ENCODE results near the gene SEL1L2. TPM values are rescaled to one million over a fixed set of nuclear protein-coding genes. Genes with fewer than 3 reads are reported as not detected.

SEL1L2 gene, protein sequence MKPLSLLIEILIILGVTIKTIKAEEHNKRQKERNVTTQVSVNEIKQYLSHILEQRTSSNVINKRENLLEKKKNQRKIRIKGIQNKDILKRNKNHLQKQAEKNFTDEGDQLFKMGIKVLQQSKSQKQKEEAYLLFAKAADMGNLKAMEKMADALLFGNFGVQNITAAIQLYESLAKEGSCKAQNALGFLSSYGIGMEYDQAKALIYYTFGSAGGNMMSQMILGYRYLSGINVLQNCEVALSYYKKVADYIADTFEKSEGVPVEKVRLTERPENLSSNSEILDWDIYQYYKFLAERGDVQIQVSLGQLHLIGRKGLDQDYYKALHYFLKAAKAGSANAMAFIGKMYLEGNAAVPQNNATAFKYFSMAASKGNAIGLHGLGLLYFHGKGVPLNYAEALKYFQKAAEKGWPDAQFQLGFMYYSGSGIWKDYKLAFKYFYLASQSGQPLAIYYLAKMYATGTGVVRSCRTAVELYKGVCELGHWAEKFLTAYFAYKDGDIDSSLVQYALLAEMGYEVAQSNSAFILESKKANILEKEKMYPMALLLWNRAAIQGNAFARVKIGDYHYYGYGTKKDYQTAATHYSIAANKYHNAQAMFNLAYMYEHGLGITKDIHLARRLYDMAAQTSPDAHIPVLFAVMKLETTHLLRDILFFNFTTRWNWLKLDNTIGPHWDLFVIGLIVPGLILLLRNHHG
- 1 to 10 TPM in 3 of 4 donors, under 1 TPM in 1; 0.64 to 1.5 (median 1.3) TPM for total RNA-seq
- under 1 TPM; 0.36 to 0.80 (median 0.43) TPM for polyA plus RNA-seq
- long read RNA-seq, donor 1: 0 reads
- long read RNA-seq, donor 2: 0 reads

DNA sequence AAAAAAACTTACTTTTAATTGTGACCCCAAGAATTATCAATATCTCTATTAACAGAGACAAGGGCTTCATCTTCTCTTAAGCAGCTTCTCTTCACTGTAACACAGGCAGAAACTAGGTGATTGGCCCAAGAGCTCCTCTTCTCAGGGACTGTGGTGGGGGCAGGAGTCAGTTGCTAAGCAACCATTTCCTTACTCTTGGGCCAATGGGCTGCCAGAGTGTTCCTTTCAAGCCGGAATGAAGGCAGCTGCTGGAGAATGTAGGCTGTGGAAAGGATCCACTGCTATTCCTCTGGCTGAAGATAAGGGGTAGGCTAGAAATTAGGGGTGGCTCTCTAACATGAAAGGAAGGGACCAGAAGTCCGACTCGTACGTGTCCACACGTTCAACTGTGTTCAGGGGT is at the start of gene SEL1L2:
TSS of gene SEL1L2 (minus strand) at position 150 of the 400 bp plus-strand sequence. CDS start at position 70, 80 bp downstream.
- Histone ChIP-seq H3K9me3 (peaks cover 9% of the 10 kb centered on the region), H3K27ac (no peak within 1 kb of the TSS), H3K36me3 (ENCODE audit: insufficient read depth in 1 of 2, low read depth in 1 of 2) (no peaks in the 10 kb centered on the region), H3K4me3 (no peak within 1 kb of the TSS), H3K4me1 (no peaks in the 10 kb centered on the region), H3K27me3 (ENCODE audit: insufficient read depth in 3 of 3, low read length in 2 of 3) (no peaks in the 10 kb centered on the region)
- 36 to 50% (median 49%) methylated on average over 5 of the region's 5 CpGs for WGBS, 3 donors
- intact Hi-C loops (cut with DNase I): no loop called here
- DNase-seq: no peak
- TF ChIP-seq, protein P1, sequence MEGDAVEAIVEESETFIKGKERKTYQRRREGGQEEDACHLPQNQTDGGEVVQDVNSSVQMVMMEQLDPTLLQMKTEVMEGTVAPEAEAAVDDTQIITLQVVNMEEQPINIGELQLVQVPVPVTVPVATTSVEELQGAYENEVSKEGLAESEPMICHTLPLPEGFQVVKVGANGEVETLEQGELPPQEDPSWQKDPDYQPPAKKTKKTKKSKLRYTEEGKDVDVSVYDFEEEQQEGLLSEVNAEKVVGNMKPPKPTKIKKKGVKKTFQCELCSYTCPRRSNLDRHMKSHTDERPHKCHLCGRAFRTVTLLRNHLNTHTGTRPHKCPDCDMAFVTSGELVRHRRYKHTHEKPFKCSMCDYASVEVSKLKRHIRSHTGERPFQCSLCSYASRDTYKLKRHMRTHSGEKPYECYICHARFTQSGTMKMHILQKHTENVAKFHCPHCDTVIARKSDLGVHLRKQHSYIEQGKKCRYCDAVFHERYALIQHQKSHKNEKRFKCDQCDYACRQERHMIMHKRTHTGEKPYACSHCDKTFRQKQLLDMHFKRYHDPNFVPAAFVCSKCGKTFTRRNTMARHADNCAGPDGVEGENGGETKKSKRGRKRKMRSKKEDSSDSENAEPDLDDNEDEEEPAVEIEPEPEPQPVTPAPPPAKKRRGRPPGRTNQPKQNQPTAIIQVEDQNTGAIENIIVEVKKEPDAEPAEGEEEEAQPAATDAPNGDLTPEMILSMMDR (IDR thresholded peaks at IDR 0.05): no peak
- ATAC-seq: no peak

DNA sequence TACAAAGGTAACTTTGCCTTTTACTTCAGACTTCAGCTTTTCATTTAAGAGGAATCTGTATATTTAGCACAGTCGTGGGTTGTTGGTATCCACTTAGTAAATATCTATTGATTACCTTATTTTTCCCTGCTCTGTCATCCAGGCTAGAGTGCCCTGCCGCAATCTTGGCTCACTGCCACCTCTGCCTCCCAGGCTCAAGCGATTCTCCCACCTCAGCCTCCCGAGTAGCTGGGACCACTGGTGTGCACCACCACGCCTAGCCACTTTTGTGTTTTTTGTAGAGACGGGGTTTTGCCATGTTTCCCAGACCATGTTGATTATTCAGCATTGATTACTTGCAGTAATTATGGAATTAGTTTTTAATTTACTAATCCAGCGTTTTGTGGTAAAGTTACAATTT is 46.2 kb upstream of the SEL1L2 start:
- DNase-seq: no peak
- Histone ChIP-seq H3K4me1 (no peaks in the 10 kb centered on the region), H3K4me3 (no peak overlapping the region), H3K27ac (no peak overlapping the region), H3K27me3 (ENCODE audit: insufficient read depth in 3 of 3, low read length in 2 of 3) (no peaks in the 10 kb centered on the region), H3K36me3 (ENCODE audit: insufficient read depth in 1 of 2, low read depth in 1 of 2) (no peaks in the 10 kb centered on the region), H3K9me3 (no peaks in the 10 kb centered on the region)
- 88 to 94% (median 92%) methylated on average over 7 of the region's 7 CpGs for WGBS, 3 donors
- TF ChIP-seq, protein P1 (IDR thresholded peaks at IDR 0.05): no peak
- intact Hi-C loops (cut with DNase I): no loop called here
- no peak for ATAC-seq

DNA sequence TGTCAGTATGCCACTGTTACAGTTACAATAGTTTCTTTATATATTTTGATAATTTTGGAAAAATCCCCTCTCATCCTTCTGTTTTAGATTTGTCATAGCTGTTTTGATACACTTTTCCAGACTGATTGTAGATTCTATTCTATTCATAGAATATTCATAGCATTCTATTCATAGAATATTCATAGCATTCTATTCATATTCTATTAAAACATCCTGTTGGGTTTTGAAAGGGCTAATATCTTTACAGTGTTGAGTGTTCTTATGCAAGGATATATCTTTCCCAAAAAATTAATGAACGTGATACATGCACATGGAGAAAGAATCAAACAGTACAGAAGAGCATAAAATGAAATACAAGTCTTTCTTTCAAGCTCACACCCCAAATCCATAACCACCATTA is 42.9 kb upstream of the SEL1L2 start:
- no peaks in the 10 kb centered on the region for H3K27me3 ChIP-seq (ENCODE audit: insufficient read depth in 3 of 3, low read length in 2 of 3)
- no peaks in the 10 kb centered on the region for H3K4me1 ChIP-seq
- no peaks in the 10 kb centered on the region for H3K36me3 ChIP-seq (ENCODE audit: insufficient read depth in 1 of 2, low read depth in 1 of 2)
- intact Hi-C loops (cut with DNase I): no loop called here
- TF ChIP-seq, protein P1 (IDR thresholded peaks at IDR 0.05): no peak
- H3K4me3 ChIP-seq: no peak overlapping the region
- ATAC-seq: no peak
- H3K9me3 ChIP-seq: no peaks in the 10 kb centered on the region
- DNase-seq: no peak
- H3K27ac ChIP-seq: no peak overlapping the region
- 83 to 85% (median 83%) methylated on average over 1 of the region's 1 CpG for WGBS, 3 donors

DNA sequence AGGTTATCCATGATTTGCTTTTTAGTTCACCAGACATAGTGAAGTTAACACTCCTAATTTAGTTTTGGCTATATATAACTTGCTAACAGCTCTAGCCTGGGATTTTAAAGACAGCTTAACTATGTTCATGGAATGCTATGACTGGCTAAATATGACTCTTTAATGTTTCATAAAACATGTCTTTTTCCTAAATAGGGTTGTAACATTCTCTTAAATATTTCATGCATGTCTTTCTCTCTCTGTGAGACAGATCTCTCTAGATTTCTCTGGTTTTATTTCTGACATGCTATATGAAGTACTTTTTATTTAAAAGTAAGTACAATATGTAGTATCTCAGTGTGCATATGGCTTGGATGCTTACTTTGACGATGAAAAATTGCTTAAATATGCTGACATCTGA is 40.6 kb upstream of the SEL1L2 start:
- Histone ChIP-seq H3K27ac (no peak overlapping the region), H3K9me3 (no peaks in the 10 kb centered on the region), H3K4me1 (no peaks in the 10 kb centered on the region), H3K4me3 (no peak overlapping the region), H3K36me3 (ENCODE audit: insufficient read depth in 1 of 2, low read depth in 1 of 2) (no peaks in the 10 kb centered on the region), H3K27me3 (ENCODE audit: insufficient read depth in 3 of 3, low read length in 2 of 3) (no peaks in the 10 kb centered on the region)
- ATAC-seq: no peak
- DNase-seq: no peak
- WGBS, 3 donors: 82 to 98% (median 87%) methylated on average over 1 of the region's 1 CpG
- TF ChIP-seq, protein P1 (IDR thresholded peaks at IDR 0.05): no peak
- intact Hi-C loops (cut with DNase I): no loop called here

Data from psoas muscle (tissue), 8 donors.